CD14-positive monocyte (primary cell): ENCODE results near the gene TTC28. TPM values are rescaled to one million over a fixed set of nuclear protein-coding genes. Genes with fewer than 3 reads are reported as not detected.

Source experiments
- DNase-seq, 3 donors: peaks; one replicate each; pipeline ENCODE4 v3.0.0-alpha.2; 2011 to 2022
- H2AFZ ChIP-seq: 2 replicates; pipeline ENCODE4 v1.6.0; 2012; ENCODE audit warnings: mild to moderate bottlenecking, low read depth, low read length, inconsistent platforms; ENCODE audit not compliant: insufficient read depth, poor library complexity, severe bottlenecking
- H3K27ac ChIP-seq, 2 donors: 1 replicate in 1 of 2; 2 replicates in 1 of 2; pipeline ENCODE4 v1.5.1; 2012 to 2013; ENCODE audit warnings: low read length in 2 of 2, control low read depth in 1 of 2, inconsistent platforms in 1 of 2, low read depth in 1 of 2, mild to moderate bottlenecking in 1 of 2
- H3K27me3 ChIP-seq, 2 donors: one replicate each; pipeline versions ENCODE4 v1.6.0 to v1.6.1; 2011 to 2013; ENCODE audit warnings: low read length in 2 of 2; ENCODE audit not compliant: control insufficient read depth in 2 of 2, insufficient read depth in 2 of 2
- H3K36me3 ChIP-seq, 2 donors: replicated peaks in 1 of 2; 1 replicate in 1 of 2; 2 replicates in 1 of 2; pipeline versions ENCODE4 v1.5.1 to v1.6.1; 2012 to 2013; ENCODE audit warnings: low read length in 2 of 2, control low read depth in 1 of 2, inconsistent platforms in 1 of 2, mild to moderate bottlenecking in 1 of 2; ENCODE audit not compliant: insufficient read depth in 2 of 2, control insufficient read depth in 1 of 2
- H3K4me1 ChIP-seq, 2 donors: 1 replicate in 1 of 2; 2 replicates in 1 of 2; pipeline versions ENCODE4 v1.5.1 to v1.6.1; 2012 to 2013; ENCODE audit warnings: low read length in 2 of 2, control low read depth in 1 of 2, inconsistent platforms in 1 of 2, mild to moderate bottlenecking in 1 of 2, moderate library complexity in 1 of 2; ENCODE audit not compliant: insufficient read depth in 2 of 2, control insufficient read depth in 1 of 2
- H3K4me2 ChIP-seq: replicated peaks from 2 replicates; pipeline ENCODE3; 2012; ENCODE audit warnings: low read length, moderate library complexity, mild to moderate bottlenecking; ENCODE audit not compliant: poor library complexity, severe bottlenecking; ENCODE audit errors: extremely low read depth
- H3K4me3 ChIP-seq, 3 experiments: fragments of 200-600 bp in 1 of 3; sonication (generic) in 1 of 3; replicated peaks in 1 of 3; 1 replicate in 2 of 3; 2 replicates in 1 of 3; pipeline ENCODE4 v1.5.1; 2011 to 2013; ENCODE audit warnings: low read length in 3 of 3, mild to moderate bottlenecking in 3 of 3, control low read depth in 2 of 3, low read depth in 2 of 3, inconsistent platforms in 1 of 3, moderate library complexity in 1 of 3
- H3K79me2 ChIP-seq: 2 replicates; pipeline ENCODE4 v1.6.0; 2012; ENCODE audit warnings: mild to moderate bottlenecking, control low read depth, inconsistent platforms, low read length, moderate library complexity; ENCODE audit not compliant: insufficient read depth
- H3K9ac ChIP-seq: 2 replicates; pipeline ENCODE4 v1.6.0; 2017; ENCODE audit warnings: low read length, mild to moderate bottlenecking; ENCODE audit not compliant: insufficient read depth, poor library complexity, severe bottlenecking
- H3K9me3 ChIP-seq, 2 donors: replicated peaks in 1 of 2; 1 replicate in 1 of 2; 2 replicates in 1 of 2; pipeline versions ENCODE4 v1.5.1 to v1.6.1; 2012 to 2013; ENCODE audit warnings: low read length in 2 of 2, control low read depth in 1 of 2; ENCODE audit not compliant: control insufficient read depth in 1 of 2, insufficient read depth in 1 of 2
- H4K20me1 ChIP-seq: 2 replicates; pipeline ENCODE4 v1.6.0; 2012; ENCODE audit warnings: mild to moderate bottlenecking, low read length, control low read depth, moderate library complexity; ENCODE audit not compliant: insufficient read depth
- H3K27ac Mint-ChIP-seq, 7 donors: one replicate each; pipeline ENCODE4 v1.8.0; 2020; ENCODE audit warnings: mild to moderate bottlenecking in 7 of 7, mixed read lengths in 7 of 7, moderate library complexity in 6 of 7, inconsistent platforms in 2 of 7
- H3K27me3 Mint-ChIP-seq, 3 donors: one replicate each; pipeline ENCODE4 v1.8.0; 2021 to 2022; ENCODE audit warnings: low read depth in 3 of 3, mild to moderate bottlenecking in 3 of 3, mixed read lengths in 3 of 3, moderate library complexity in 3 of 3, inconsistent platforms in 1 of 3
- H3K36me3 Mint-ChIP-seq, 2 donors: one replicate each; pipeline ENCODE4 v1.8.0; 2020; ENCODE audit warnings: mixed read lengths in 2 of 2, inconsistent platforms in 1 of 2, mild to moderate bottlenecking in 1 of 2
- H3K4me1 Mint-ChIP-seq: one replicate; pipeline ENCODE4 v1.8.0; 2020; ENCODE audit warnings: mild to moderate bottlenecking, mixed read lengths
- H3K4me3 Mint-ChIP-seq, 2 donors: one replicate each; pipeline ENCODE4 v1.8.0; 2020; ENCODE audit warnings: mild to moderate bottlenecking in 2 of 2, mixed read lengths in 2 of 2, moderate library complexity in 1 of 2
- H3K9me3 Mint-ChIP-seq, 7 donors: one replicate each; pipeline ENCODE4 v1.8.0; 2020 to 2022; ENCODE audit warnings: mixed read lengths in 7 of 7, mild to moderate bottlenecking in 6 of 7, moderate library complexity in 6 of 7, inconsistent platforms in 2 of 7
- CTCF ChIP-seq: fragments of 200-600 bp; IDR thresholded peaks from one replicate; pipeline ENCODE4 v1.8.0; 2022; ENCODE audit warnings: antibody characterized with exemption, mild to moderate bottlenecking
- WGBS: methylation state at CpG from one replicate; pipeline ENCODE4 v1.1.5; 2013; ENCODE audit warnings: missing lambda C conversion rate; ENCODE audit not compliant: insufficient coverage; 5-methylcytosine and 5-hydroxymethylcytosine counted together
- intact Hi-C, 2 donors: fragments of 100-400 bp; cut with micrococcal nuclease; formaldehyde crosslinking; loops; one replicate each; pipeline versions ENCODE4 v1.15.0 to v1.15.1; 2023
- polyA plus RNA-seq, 3 donors: library from polyadenylated mRNA; depleted of rRNA in 1 of 3; unstranded in 2 of 3; stranded (reverse) in 1 of 3; fragments of 300-500 nt in 2 of 3; fragments of >200 nt in 1 of 3; fragmentation: Illumina TruSeq in 2 of 3; gene quantifications; 1 replicate in 2 of 3; 2 replicates in 1 of 3; pipeline ENCODE4 v1.2.3, GENCODE V29; 2012 to 2021

Gene TTC28
- polyA plus RNA-seq, 3 donors, result 0.24 to 0.61 TPM; not detected in 1

- H3K79me2 ChIP-seq, result no peaks in the 10 kb centered on the region
- no peaks in the 10 kb centered on the region for H3K9me3 ChIP-seq
- DNase-seq, result no peak
- H3K4me2 ChIP-seq, result no peak overlapping the region
- H2AFZ ChIP-seq, result no peak overlapping the region
- no peaks in the 10 kb centered on the region for H4K20me1 ChIP-seq
- WGBS, result no CpG with 5 or more reads among the region's 2 CpGs
- H3K4me1 ChIP-seq, result no peaks in the 10 kb centered on the region
- no peaks in the 10 kb centered on the region for H3K36me3 ChIP-seq
- TF ChIP-seq CTCF, result no peak
- Mint-ChIP-seq H3K9me3 (no peaks in the 10 kb centered on the region), H3K4me1 (no peaks in the 10 kb centered on the region), H3K36me3 (no peaks in the 10 kb centered on the region), H3K27me3 (peaks cover 0 to 2% (median 2%) of the 10 kb centered on the region in 3 donors), H3K27ac (no peak overlapping the region), H3K4me3 (no peak overlapping the region)
- no peak overlapping the region for H3K27ac ChIP-seq
- intact Hi-C loops, result no loop called here
- no peak overlapping the region for H3K4me3 ChIP-seq
- H3K9ac ChIP-seq, result no peak overlapping the region
- H3K27me3 ChIP-seq, result no peaks in the 10 kb centered on the region
These were observed 429.5 kb downstream of the TTC28 start for GRCh38 chr22:28250036-28250695.

- WGBS, result no CpG with 5 or more reads among the region's 2 CpGs
- H3K9me3 Mint-ChIP-seq, result no peaks in the 10 kb centered on the region
- Histone ChIP-seq H3K36me3 (no peaks in the 10 kb centered on the region), H3K4me1 (no peaks in the 10 kb centered on the region), H3K4me3 (no peak overlapping the region), H3K9ac (no peak overlapping the region), H4K20me1 (no peaks in the 10 kb centered on the region), H3K27me3 (no peaks in the 10 kb centered on the region), H2AFZ (no peak overlapping the region), H3K9me3 (no peaks in the 10 kb centered on the region), H3K79me2 (no peaks in the 10 kb centered on the region), H3K4me2 (no peak overlapping the region), H3K27ac (no peak overlapping the region)
- no peak overlapping the region for H3K4me3 Mint-ChIP-seq
- no peaks in the 10 kb centered on the region for H3K36me3 Mint-ChIP-seq
- H3K27me3 Mint-ChIP-seq, result peaks cover 0 to 2% (median 0%) of the 10 kb centered on the region in 3 donors
- no peak for TF ChIP-seq CTCF
- H3K4me1 Mint-ChIP-seq, result no peaks in the 10 kb centered on the region
- no peak overlapping the region for H3K27ac Mint-ChIP-seq
- intact Hi-C loops, result no loop called here
- DNase-seq, result no peak
These were observed 430.2 kb downstream of the TTC28 start for GRCh38 chr22:28249402-28249801.
